GM12873 (cell line): ENCODE results near the gene ENPP1.

Experiments
- TF ChIP-seq, protein P1 (sequence below): IDR thresholded peaks from 2 replicates; pipeline ENCODE4 v1.5.1; 2012; ENCODE audit warnings: low read depth, mild to moderate bottlenecking, moderate library complexity, low read length, control low read depth; ENCODE audit not compliant: insufficient read depth; ENCODE audit errors: missing control alignments

ENPP1 gene

GRCh38 chr6:131816869-131817268 is 9.0 kb downstream of the ENPP1 start:
- TF ChIP-seq, protein P1, sequence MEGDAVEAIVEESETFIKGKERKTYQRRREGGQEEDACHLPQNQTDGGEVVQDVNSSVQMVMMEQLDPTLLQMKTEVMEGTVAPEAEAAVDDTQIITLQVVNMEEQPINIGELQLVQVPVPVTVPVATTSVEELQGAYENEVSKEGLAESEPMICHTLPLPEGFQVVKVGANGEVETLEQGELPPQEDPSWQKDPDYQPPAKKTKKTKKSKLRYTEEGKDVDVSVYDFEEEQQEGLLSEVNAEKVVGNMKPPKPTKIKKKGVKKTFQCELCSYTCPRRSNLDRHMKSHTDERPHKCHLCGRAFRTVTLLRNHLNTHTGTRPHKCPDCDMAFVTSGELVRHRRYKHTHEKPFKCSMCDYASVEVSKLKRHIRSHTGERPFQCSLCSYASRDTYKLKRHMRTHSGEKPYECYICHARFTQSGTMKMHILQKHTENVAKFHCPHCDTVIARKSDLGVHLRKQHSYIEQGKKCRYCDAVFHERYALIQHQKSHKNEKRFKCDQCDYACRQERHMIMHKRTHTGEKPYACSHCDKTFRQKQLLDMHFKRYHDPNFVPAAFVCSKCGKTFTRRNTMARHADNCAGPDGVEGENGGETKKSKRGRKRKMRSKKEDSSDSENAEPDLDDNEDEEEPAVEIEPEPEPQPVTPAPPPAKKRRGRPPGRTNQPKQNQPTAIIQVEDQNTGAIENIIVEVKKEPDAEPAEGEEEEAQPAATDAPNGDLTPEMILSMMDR, result no peak

DNA sequence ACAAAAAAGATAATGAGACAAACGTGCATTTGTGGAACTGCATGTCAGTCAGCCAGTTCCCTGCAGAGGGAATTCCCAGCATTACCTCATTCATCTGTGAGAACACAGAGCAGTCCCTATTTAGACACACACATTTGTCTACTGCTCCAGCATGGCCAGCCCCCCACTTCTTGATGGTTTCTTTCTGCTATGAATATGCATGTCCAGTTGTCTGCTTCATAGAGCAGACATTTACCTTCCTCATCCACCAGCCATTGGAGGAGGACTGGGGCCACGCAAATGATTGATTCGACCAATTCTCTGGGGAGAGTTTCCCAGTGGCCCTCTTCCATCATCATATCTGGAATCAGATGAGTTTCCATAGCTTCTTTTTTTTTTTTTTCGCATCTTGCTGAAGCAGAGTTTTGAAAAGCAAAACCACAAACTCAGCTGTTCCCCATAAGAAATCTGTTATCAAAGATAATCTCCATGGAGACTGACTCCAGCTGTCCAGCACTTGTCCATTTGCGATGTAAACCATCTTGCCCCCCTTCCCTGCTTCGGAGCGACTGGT is 11.8 kb downstream of the ENPP1 start:
- TF ChIP-seq, protein P1, result no peak

DNA sequence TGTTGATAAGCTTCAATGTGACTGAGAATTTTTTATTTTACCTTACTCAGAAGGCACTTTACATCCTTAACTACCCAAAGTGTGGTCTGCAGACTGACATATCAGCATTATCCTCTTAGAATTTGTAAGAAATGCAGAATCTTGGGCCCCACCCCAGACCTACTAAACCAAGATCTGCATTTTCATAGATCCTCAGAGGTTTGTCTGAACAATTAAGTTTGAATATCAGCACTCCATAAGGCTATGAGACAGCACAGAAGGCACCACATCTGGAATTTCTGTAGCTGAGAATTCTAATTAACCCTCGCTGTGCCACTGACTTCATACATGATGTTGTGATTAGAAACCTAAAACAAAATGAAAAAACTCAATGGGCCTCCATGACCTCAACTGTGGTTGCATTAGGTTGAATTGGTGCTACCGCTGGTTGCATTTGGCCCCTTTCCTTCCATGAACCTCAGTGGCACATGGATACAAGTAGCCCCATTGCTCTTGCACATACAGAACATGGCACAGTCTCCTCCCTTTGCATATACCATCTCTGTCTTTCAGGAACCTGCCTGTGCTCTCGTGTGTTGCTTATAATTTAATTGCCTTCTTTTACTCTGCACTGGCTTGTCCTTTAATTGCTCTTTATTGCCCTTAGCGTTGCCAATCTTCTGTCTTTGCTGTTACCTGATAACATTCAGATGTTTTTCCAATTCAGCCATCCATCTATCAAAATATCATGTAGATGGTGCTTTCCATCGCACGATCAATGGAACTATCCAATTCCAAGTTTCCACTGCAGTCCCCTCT is 13.4 kb downstream of the ENPP1 start:
- TF ChIP-seq, protein P1, result no peak

DNA sequence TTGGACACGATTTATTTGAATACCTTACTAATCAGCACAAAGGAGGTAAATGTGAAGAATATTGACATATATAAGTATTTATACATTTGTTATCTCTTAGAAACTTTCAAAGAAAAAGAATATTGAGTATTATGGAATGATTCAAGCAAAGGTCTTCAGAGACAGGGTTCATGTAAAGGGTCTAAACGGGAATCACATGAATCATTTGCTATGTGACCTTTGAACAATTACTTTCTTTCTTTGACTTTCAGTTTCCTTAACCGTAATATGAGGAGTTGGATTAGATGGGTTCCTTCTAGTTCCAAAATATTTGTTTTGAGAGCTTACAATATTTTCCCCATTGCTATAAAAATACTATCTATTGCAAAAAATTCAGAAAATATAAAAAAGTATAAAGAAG is 14.3 kb downstream of the ENPP1 start:
- TF ChIP-seq, protein P1, result no peak

GRCh38 chr6:131823276-131823902 is 15.6 kb downstream of the ENPP1 start:
- TF ChIP-seq, protein P1, result no peak

DNA sequence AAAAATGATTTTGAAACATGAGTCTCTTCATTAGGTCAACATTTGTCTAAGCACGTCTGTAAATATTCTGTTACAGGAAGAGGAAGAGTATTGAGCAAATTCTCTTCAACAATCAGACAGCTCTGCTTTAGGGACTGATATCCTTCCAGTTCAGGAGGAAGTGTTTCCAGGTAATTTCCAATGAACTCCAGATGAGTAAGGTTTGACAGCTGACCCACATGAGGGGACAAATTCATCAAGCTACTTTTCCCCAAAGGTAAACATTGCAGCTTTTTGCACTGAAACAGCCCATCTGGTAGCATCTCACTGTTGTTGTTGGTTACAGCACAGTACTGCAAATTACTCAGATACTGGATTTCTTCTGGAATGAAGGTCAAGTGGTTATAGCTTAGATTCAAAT is 18.1 kb downstream of the ENPP1 start:
- TF ChIP-seq, protein P1, result no peak

GRCh38 chr6:131828080-131828479 is 20.3 kb downstream of the ENPP1 start:
- TF ChIP-seq, protein P1, result no peak
